NB4 (cell line): ENCODE results near the gene RARB.

ENCODE experiments used
- DNase-seq: peaks from one replicate; pipeline ENCODE4 v3.0.0; 2010; ENCODE audit warnings: low read depth
- H3K4me3 ChIP-seq: one replicate; pipeline ENCODE4 v1.5.1; 2011; ENCODE audit warnings: mild to moderate bottlenecking, low read depth, low read length, moderate library complexity
- CTCF ChIP-seq: IDR thresholded peaks from one replicate; pipeline ENCODE4 v1.5.1; 2012; ENCODE audit warnings: low read depth, low read length
- MAX ChIP-seq: IDR thresholded peaks from 2 replicates; pipeline ENCODE4 v1.6.1; 2011; ENCODE audit warnings: low read depth, low read length
- MYC ChIP-seq: IDR thresholded peaks from 2 replicates; pipeline ENCODE4 v1.6.1; 2011; ENCODE audit warnings: low read depth, low read length
- POLR2A ChIP-seq: IDR thresholded peaks from 2 replicates; pipeline ENCODE4 v1.6.1; 2011; ENCODE audit warnings: mild to moderate bottlenecking; ENCODE audit not compliant: insufficient read length; ENCODE audit errors: extremely low read depth

The RARB gene

GRCh38 chr3:25497096-25497495 lies 69.0 kb downstream of the RARB start:
- DNase-seq, result no peak
- TF ChIP-seq MYC (no peak), CTCF (no peak), MAX (no peak), POLR2A (no peak)
- no peak overlapping the region for H3K4me3 ChIP-seq

- no peak for DNase-seq
- no peak for TF ChIP-seq MAX
- TF ChIP-seq MYC, result no peak
- TF ChIP-seq POLR2A, result no peak
- TF ChIP-seq CTCF, result no peak
- H3K4me3 ChIP-seq, result no peak overlapping the region
Observed at GRCh38 chr3:25500706-25501210, 72.7 kb downstream of the RARB start.

GRCh38 chr3:25502233-25502632 lies 74.2 kb downstream of the RARB start:
- no peak overlapping the region for H3K4me3 ChIP-seq
- no peak for DNase-seq
- TF ChIP-seq MAX, result no peak
- no peak for TF ChIP-seq POLR2A
- TF ChIP-seq MYC, result no peak
- no peak for TF ChIP-seq CTCF

- no peak for DNase-seq
- TF ChIP-seq MAX, result no peak
- no peak for TF ChIP-seq CTCF
- TF ChIP-seq MYC, result no peak
- no peak for TF ChIP-seq POLR2A
- H3K4me3 ChIP-seq, result no peak overlapping the region
Observed at GRCh38 chr3:25503898-25504301, 75.8 kb downstream of the RARB start.

GRCh38 chr3:25505581-25505980 lies 77.5 kb downstream of the RARB start:
- no peak overlapping the region for H3K4me3 ChIP-seq
- no peak for DNase-seq
- TF ChIP-seq POLR2A (no peak), MYC (no peak), CTCF (no peak), MAX (no peak)

- DNase-seq, result no peak
- no peak for TF ChIP-seq MAX
- no peak for TF ChIP-seq POLR2A
- TF ChIP-seq MYC, result no peak
- no peak for TF ChIP-seq CTCF
- no peak overlapping the region for H3K4me3 ChIP-seq
Observed at GRCh38 chr3:25507811-25508210, 79.7 kb downstream of the RARB start.
